ENCODE measurements around the gene MCCC2.
A peak's percentile ranks its signal among the peaks of the same experiment; 100 is the strongest.
"Not testable (repeated sequence)": the region's sequence is repeated elsewhere in the genome, so short reads cannot be mapped to it uniquely, and the experiment has no call there.

Gene MCCC2

GRCh38 chr5:71586941-71587765, at the start of gene MCCC2:
Gene MCCC2, plus strand, starts transcription at chr5:71587340. Its CDS starts 86 bp downstream, at chr5:71587426.
- DNase-seq (ENCODE audit: low read depth in 2 of 2): peak; percentile 97

DNA sequence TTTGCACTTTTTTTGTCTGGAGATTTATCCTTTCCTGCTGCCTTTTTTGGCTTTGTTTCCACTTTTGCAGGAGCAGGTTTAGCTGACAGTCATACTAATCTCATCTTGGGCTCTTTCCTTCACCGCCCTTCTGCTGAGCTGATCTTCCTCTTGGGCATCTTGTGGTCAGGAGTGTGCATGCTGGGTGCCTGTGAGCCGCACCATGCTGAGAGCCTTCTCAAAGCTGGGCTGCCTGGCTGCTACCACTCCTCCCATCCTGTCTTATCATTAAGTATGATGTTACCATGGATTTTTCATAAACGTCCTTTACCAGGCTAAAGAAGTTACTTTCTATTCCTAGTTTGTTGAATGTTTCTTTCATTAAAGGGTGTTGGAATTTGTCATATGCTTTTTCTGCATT, 49.5 kb upstream of the MCCC2 start:
- DNase-seq (ENCODE audit: low read depth in 2 of 2): no peak

DNA sequence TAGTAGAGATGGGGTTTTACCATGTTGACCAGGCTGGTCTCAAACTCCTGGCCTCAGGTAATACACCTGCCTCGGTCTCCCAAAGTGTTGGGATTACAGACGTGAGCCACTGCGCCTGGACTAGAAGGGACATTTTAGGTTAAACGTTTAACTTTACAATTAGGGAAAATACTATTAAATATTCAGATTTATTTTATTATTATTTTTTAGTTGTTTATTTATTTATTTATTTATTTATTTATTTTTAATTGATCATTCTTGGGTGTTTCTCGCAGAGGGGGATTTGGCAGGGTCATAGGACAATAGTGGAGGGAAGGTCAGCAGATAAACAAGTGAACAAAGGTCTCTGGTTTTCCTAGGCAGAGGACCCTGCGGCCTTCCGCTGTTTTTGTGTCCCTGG, 36.3 kb upstream of the MCCC2 start:
- not testable (repeated sequence) for DNase-seq (ENCODE audit: low read depth in 2 of 2)

DNA sequence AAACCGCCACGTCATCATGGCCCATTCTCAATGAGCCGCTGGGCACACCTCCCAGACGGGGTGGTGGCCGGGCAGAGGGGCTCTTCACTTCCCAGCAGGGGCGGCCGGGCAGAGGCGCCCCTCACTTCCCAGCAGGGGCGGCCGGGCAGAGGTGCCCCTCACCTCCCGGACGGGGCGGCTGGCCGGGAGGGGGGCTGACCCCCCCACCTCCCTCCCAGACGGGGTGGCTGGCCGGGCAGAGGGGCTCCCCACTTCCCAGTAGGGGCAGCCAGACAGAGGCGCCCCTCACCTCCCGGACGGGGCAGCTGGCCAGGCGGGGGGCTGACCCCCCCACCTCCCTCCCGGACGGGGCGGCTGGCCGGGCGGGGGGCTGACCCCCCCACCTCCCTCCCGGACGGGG, 35.6 kb upstream of the MCCC2 start:
- DNase-seq (ENCODE audit: low read depth in 2 of 2): not testable (repeated sequence)

- not testable (repeated sequence) for DNase-seq (ENCODE audit: low read depth in 2 of 2)
These were observed 35.0 kb upstream of the MCCC2 start for GRCh38 chr5:71552026-71552749.

GRCh38 chr5:71563161-71563560, 24.0 kb upstream of the MCCC2 start:
- no peak for DNase-seq (ENCODE audit: low read depth in 2 of 2)

DNA sequence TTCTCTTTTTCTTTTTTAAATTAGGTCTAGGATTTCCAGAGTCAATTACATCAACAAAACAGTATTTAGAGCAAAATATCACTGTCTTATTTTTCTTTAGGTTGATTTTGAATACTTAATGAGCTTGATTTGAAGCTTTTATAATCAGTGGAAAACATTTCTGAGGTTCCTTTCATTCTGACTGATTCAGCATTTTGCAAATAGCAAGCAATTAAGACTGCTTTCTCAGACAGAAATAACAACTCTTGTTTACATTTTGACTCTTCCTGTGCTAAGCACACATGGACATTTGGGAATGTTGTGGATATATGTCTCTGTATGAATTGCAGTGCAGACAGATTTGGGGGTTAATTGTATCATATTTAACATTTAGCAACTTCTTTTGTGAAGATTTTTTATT, 22.2 kb upstream of the MCCC2 start:
- no peak for DNase-seq (ENCODE audit: low read depth in 2 of 2)

GRCh38 chr5:71569748-71570509, 17.2 kb upstream of the MCCC2 start:
- no peak for DNase-seq (ENCODE audit: low read depth in 2 of 2)

DNA sequence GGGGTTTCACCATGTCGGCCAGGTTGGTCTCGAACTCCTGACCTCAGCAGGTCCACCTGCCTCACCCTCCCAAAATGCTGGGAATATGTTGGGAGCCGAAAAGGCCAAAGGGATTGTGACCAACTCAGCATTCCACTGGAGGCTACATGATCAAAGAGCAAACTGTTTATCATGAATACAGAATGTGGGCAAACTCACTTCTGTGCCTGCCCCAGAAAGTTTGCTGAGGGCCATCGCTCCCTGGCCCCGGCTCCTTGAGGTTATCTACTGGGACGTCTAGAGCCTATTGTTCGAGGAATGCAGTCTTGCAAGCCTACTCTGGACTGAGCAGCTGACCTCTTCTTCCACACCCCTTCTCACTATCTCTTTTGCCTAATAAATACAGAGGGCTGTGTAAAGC, 15.3 kb upstream of the MCCC2 start:
- DNase-seq (ENCODE audit: low read depth in 2 of 2): not testable (repeated sequence)

DNA sequence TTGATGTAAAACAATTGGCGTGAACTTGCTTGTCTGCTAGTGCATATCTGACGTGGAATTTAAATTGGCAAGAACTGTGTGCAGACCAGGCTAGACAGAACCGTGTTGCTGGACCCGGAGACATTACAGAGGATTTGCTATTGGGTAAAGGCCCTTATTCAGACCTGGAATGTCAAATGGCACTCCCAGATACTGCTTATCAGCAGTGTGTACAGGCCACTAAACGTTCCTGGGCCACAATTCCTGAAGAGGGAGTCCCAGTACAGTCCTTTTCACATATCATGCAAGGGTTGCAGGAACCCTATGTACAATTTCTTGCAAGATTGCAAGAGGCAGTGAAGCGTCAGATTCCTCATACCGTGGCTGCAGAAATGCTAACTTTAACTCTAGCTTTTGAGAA, 13.5 kb upstream of the MCCC2 start:
- DNase-seq (ENCODE audit: low read depth in 2 of 2): no peak

DNA sequence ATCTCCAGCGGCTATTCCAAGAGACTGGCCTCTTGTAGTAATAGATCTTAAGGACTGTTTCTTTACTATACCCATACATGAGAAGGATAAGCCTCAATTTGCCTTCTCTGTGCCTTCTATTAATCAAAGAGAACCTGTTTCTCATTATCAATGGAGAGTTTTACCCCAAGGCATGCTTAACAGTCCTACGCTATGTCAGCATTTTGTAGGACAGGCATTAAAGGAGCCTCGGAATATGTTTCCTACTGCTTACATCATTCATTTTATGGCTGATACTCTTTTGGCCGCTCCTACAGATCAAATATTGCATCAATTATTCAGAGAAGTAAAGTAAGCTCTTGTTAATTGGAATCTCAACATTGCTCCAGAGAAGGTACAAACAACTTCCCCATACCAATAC, 11.6 kb upstream of the MCCC2 start:
- DNase-seq (ENCODE audit: low read depth in 2 of 2): not testable (repeated sequence)

- DNase-seq (ENCODE audit: low read depth in 2 of 2): no peak
These were observed 10.9 kb upstream of the MCCC2 start for GRCh38 chr5:71576241-71576640.

- DNase-seq (ENCODE audit: low read depth in 2 of 2): not testable (repeated sequence)
These were observed 9.3 kb upstream of the MCCC2 start for GRCh38 chr5:71577839-71578238.

DNA sequence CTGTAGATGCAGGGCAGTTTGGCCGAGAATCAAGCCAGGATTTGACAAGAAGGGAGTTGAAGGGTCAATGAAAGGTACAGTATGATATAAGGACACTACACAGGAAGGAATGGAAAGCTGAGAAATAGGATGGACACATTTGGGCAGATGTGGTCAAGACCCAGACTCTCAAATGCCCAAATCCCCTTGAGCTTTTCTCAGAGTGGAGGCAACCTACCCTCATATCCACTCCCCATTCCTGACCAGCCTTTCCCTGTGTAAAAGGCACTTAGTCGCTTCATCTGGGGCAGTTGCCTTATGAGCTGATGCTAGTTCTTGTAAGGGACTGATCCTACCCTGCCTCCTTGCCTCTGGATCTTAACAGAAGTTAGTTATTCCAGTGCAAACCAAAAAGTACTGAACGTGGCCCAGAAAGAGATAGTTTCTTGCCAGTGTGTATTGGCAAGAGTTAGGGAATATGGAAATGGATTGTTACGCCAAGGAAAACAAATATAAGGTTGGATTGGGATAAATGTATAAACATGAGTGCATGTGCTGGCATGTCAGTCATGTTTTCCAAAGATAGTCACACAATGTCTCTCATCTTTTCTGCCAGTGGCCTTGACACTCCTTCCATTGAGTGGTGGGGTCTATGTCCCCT, 4.1 kb upstream of the MCCC2 start:
- no peak for DNase-seq (ENCODE audit: low read depth in 2 of 2)

DNA sequence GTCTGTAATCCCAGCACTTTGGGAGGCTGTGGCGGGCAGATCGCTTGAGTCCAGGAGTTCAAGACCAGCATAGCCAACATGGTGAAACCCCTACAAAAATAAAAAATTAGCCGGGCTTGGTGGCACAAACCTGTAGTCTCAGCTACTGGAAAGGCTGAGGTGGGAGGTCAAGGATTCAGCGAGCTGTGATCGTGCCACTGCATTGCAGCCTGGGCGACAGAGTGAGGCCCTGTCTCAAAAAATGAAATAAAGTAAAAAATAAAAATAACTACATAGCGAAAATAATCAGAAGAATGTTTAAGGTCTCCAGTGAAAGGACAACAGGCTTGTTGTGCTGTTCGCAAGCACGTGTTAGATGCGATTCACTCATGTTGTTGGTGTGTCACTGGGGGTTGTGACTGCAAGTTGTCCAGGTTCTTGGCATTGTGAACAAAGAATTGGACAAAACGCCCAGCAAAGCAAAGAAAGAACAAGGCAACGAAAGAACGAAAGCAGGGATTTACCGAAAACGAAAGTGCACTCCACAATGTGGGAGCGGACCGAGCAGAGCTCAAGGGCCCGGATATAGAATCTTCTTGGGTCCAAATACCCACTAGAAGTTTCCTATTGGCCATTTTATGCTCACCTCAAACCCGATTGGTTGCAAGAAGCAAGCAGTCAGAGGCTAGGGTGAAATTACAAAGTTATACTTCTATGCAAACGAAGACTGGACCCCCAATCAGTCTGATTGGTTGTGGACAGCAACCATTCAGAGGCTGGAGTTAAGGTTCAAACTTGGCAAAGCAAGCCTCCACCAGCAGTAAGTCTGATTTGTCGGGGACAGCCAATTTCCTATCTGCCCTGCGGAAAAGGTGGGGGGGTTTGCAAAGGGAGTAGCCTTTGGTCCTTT, 844 bp upstream of the MCCC2 start:
- no peak for DNase-seq (ENCODE audit: low read depth in 2 of 2)

DNA sequence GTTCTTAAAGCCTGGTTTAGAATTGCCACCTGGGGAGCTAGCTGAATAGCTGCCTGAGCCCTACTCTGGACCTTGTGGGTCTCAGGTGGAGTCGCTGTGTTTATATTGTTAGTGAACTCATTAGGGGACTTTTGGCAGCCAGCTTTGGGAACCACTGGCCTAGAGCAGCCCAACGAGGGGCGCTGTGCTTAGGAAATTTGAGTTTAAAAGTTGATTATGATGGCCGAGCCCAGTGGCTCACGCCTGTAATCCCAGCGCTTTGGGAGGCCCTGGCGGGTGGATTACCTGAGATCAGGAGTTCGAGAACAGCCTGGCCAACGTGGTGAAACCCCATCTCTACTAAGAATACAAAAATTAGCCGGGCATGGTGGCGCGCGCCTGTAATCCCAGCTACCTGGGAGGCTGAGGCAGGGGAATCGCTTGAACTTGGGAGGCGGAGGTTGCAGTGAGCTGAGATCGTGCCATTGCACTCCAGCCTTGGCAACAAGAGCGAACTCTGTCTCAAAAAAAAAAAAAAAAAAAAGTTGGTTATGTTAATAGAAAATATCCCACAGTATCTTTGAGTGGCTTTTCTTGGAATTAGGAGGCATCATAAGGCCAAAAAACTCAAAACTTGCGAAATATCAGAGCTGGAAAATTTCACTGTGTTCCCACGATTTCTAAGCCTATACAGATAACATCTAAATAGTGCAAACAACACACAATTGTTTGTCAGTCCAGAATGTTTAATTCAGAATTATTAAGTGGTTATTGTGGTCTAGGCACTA, 809 bp downstream of the MCCC2 start:
- DNase-seq (ENCODE audit: low read depth in 2 of 2): no peak

DNA sequence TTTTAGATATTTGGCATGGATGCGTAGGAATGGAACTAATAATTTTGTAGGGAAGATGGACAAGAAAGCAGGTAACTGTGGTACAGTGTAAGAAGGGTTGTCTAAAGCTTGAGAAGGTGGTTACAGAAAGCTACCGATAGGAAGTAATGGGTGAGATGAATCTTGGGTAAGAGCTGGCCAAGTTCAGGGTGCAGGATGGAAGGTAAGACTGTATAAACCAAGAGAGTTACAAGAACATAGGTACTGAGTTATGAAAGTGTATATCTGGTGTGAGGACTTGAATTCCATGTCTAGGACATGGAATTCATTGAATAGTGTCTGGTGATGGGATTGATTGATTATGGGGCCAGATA, 1.4 kb downstream of the MCCC2 start:
- DNase-seq (ENCODE audit: low read depth in 2 of 2): no peak

DNA sequence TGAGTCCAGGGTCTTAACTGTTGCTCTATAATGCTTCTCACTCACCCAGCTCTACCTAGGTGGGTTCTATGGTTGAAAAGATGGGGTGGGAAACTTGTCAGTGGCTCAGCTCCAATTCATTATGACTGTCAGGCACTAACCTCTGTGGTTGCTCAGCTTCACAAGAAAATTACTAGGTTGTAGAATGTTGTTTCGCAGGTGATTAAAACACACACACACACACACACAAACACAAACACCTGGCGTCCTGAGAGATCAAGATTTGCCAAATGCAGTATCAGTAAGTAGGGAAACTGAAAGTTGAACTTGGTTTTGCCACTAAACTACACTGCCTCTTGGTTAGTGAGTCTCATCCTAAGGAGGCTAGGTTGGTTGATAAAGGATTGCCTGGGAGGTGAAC, 2.8 kb downstream of the MCCC2 start:
- no peak for DNase-seq (ENCODE audit: low read depth in 2 of 2)

GRCh38 chr5:71591100-71591499, 4.0 kb downstream of the MCCC2 start:
- DNase-seq (ENCODE audit: low read depth in 2 of 2): no peak

DNA sequence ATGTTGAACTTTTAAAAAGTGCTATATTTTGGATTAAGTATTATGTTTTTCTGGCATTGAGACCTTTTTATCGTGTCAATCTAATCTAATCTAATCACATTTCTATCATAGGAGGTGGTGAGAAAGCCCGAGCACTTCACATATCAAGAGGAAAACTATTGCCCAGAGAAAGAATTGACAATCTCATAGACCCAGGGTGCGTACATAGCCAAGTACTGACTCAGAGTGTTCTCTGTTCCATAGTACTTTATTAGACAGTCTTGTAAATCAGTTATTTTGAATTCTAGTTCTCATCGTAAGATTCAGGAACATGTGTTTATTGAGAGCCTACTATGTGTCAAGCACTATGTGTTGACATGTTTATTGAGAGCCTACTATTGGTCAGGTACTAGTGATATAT, 9.0 kb downstream of the MCCC2 start:
- DNase-seq (ENCODE audit: low read depth in 2 of 2): no peak
